Activated CD4-positive, alpha-beta T cell treated with anti-CD3 and anti-CD28 coated beads, Interleukin-2, amount 10 ng/mL, durations not matched to agents 24 days and 14 days (primary cell): ENCODE measurements around the gene PRR7. TPM values are rescaled to one million over a fixed set of nuclear protein-coding genes. Genes with fewer than 3 reads are reported as not detected.
A peak's percentile ranks its signal among the peaks of the same experiment; 100 is the strongest.

Experiments used
- DNase-seq: peaks from one replicate; pipeline ENCODE4 v3.0.0; 2022
- H3K27ac Mint-ChIP-seq: one replicate; pipeline ENCODE4 v1.8.0; 2022; ENCODE audit warnings: mild to moderate bottlenecking, mixed read lengths
- H3K27me3 Mint-ChIP-seq: one replicate; pipeline ENCODE4 v1.8.0; 2022; ENCODE audit warnings: mixed read lengths
- H3K36me3 Mint-ChIP-seq: one replicate; pipeline ENCODE4 v1.8.0; 2022; ENCODE audit warnings: low read depth, mild to moderate bottlenecking, mixed read lengths
- H3K4me1 Mint-ChIP-seq: one replicate; pipeline ENCODE4 v1.8.0; 2021; ENCODE audit warnings: mixed read lengths
- H3K4me3 Mint-ChIP-seq: one replicate; pipeline ENCODE4 v1.8.0; 2022; ENCODE audit warnings: mild to moderate bottlenecking, moderate library complexity, mixed read lengths
- H3K9me3 Mint-ChIP-seq: one replicate; pipeline ENCODE4 v1.8.0; 2021; ENCODE audit warnings: mixed read lengths
- intact Hi-C: fragments of 100-400 bp; cut with micrococcal nuclease; formaldehyde crosslinking; loops from one replicate; pipeline ENCODE4 v1.15.1; 2023
- total RNA-seq: library from RNA; stranded (reverse); gene quantifications from 2 replicates; pipeline ENCODE4 v1.2.3, GENCODE V29; 2022

The PRR7 gene
- total RNA-seq, 1 donor from 2014 or later = 13.6 TPM

- Mint-ChIP-seq H3K36me3 (peaks cover 41% of the 10 kb centered on the region), H3K27me3 (no peaks in the 10 kb centered on the region), H3K4me3 (peak overlapping the region; percentile 96), H3K4me1 (peaks cover 66% of the 10 kb centered on the region), H3K27ac (peak overlapping the region; percentile 94), H3K9me3 (no peaks in the 10 kb centered on the region)
- intact Hi-C loops = loop anchor here (2.0 to 5.0 kb wide), 2 partner anchors 63 to 421 kb away; partner anchors contain the start of gene UIMC1
- peak; percentile 77 for DNase-seq
Measured at GRCh38 chr5:177427919-177428573, 18.6 kb upstream of the PRR7 start.

DNA sequence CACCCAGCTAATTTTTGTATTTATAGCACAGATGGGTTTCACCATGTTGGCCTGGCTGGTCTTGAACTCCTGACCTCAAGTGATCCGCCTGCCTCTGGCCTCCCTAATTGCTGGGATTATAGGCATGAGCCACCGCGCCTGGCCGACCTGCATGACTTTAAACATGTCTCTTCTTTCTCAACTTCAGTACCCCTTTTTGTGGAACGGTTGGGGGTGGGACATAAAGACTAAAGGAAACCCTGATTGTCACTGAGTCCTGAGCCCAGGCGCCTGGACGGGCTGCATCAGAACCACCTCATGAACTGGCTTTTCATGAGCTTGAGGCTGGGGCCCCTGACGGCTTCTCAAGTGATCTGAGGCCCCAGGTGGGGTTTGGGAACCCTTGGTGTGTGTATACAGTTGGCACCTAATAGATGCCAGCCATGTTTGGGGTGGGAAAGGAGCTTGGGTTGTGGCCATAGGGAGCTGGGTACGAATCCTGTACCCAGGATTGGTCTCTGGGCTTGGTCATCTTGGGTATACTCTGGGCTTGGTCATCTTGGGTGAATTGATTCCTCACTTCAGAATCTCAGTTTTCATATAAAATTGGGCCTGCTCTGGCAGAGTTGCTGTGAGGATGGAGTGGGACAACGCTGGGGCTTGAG lies 17.9 kb upstream of the PRR7 start:
- Mint-ChIP-seq H3K9me3 (no peaks in the 10 kb centered on the region), H3K4me3 (peak overlapping the region; percentile 96), H3K27me3 (no peaks in the 10 kb centered on the region), H3K4me1 (peaks cover 68% of the 10 kb centered on the region), H3K27ac (peak overlapping the region; percentile 94), H3K36me3 (peaks cover 45% of the 10 kb centered on the region)
- intact Hi-C loops = loop anchor here (1.0 to 5.0 kb wide), 4 partner anchors 18 to 421 kb away; partner anchors contain the start of genes PRR7 and UIMC1
- peak; percentile 69 for DNase-seq

- peak overlapping the region; percentile 94 for H3K27ac Mint-ChIP-seq
- intact Hi-C loops = loop anchor here (1.0 to 5.0 kb wide), 4 partner anchors 17 to 422 kb away; partner anchors contain the start of genes PRR7 and UIMC1
Measured at GRCh38 chr5:177429248-177430040, 17.2 kb upstream of the PRR7 start.

DNA sequence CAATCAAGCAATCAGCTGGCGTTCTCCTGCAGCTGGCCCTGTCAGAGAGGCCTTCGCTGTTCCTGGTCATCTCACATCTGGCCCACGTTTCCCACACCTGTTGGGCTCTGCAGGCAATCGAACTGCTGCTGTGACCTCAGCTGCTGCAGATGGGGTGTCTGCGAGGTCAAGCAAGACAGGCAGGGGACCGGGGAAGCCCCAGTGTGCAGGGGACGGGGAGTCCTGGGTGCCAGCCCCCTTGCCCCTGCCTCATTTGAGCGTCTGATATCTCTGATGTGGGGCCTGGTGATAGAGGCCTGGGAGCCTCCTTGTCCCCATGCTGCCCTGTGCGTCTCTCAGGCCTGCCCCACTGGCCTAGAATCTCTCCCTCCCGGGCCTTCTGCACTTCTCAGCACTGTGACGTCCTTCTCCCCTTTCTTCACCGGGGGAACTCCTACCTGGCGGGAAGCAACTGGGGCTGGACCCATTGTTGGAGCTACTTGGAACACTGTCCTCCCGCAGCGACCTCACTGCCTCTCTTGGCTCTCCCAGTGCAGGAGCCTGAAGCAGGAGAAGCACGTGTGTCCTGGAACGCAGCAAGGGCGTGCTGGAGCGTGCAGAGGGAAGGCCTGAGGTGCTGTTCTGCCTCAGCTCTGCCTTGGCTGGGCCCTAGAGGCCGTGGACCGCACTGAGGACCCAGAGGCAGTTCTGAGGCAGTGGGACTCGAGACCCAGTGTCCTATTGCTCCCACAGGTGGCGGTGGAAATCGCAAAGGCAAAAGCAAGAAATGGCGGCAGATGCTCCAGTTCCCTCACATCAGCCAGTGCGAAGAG lies 16.3 kb upstream of the PRR7 start:
- H3K4me1 Mint-ChIP-seq = peaks cover 65% of the 10 kb centered on the region
- intact Hi-C loops = no loop called here
- H3K27me3 Mint-ChIP-seq = no peaks in the 10 kb centered on the region
- H3K27ac Mint-ChIP-seq = peak overlapping the region; percentile 94
- peaks cover 57% of the 10 kb centered on the region for H3K36me3 Mint-ChIP-seq
- peak overlapping the region; percentile 96 for H3K4me3 Mint-ChIP-seq
- no peaks in the 10 kb centered on the region for H3K9me3 Mint-ChIP-seq
- DNase-seq = no peak

More at GRCh38 chr5:177429248-177430040, 17.2 kb upstream of the PRR7 start:
- peaks cover 51% of the 10 kb centered on the region for H3K36me3 Mint-ChIP-seq
- peak; percentile 94 for DNase-seq
- no peaks in the 10 kb centered on the region for H3K27me3 Mint-ChIP-seq
- peaks cover 72% of the 10 kb centered on the region for H3K4me1 Mint-ChIP-seq
- peak overlapping the region; percentile 96 for H3K4me3 Mint-ChIP-seq
- no peaks in the 10 kb centered on the region for H3K9me3 Mint-ChIP-seq

GRCh38 chr5:177430972-177431316 lies 15.7 kb upstream of the PRR7 start:
- H3K9me3 Mint-ChIP-seq = no peaks in the 10 kb centered on the region
- H3K4me3 Mint-ChIP-seq = peak overlapping the region; percentile 96
- peaks cover 62% of the 10 kb centered on the region for H3K36me3 Mint-ChIP-seq
- DNase-seq = no peak
- H3K27me3 Mint-ChIP-seq = no peaks in the 10 kb centered on the region
- H3K4me1 Mint-ChIP-seq = peaks cover 61% of the 10 kb centered on the region
- intact Hi-C loops = no loop called here
- peak overlapping the region; percentile 94 for H3K27ac Mint-ChIP-seq

DNA sequence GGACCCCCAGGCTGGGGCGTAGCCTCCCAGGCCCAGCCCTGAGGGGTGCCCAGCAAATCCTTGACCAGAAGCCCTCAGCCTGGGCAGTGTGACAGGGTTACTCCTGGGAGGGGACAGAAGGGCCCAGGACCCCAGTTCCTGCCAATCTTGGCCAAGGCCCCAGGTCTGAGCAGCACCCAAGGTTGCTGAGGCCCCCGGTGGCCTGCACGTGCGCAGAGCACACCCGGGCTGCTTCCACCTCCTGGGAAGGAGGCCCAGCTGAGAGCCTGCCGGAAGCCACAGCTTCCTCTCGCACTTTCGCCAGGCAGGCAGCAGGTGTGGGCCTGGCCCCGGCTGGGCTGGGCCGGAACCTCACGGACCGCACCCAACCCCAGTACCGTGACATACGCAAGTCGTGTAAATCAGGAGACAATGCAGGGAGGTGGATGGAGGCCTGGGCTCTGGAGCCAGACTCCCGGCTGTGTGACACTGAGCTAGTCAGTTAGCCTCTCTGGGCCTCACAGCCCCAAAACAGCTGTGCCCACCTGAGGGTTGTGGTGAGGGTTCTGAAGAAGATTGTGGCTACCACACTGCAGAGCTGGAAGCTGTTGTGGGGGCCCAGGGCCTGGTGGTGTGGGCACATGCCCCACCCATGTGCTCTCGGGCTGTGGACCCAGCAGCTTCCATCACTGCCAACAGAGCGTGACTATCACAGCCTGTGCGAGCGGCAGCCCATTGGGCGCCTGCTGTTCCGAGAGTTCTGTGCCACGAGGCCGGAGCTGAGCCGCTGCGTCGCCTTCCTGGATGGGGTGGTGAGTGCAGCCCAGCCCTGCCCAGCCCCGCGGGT lies 15.1 kb upstream of the PRR7 start:
- peak overlapping the region; percentile 94 for H3K27ac Mint-ChIP-seq
- H3K36me3 Mint-ChIP-seq = peaks cover 64% of the 10 kb centered on the region
- H3K4me3 Mint-ChIP-seq = peak overlapping the region; percentile 96
- no peaks in the 10 kb centered on the region for H3K27me3 Mint-ChIP-seq
- intact Hi-C loops = no loop called here
- no peaks in the 10 kb centered on the region for H3K9me3 Mint-ChIP-seq
- DNase-seq = peak; percentile 92
- H3K4me1 Mint-ChIP-seq = peaks cover 57% of the 10 kb centered on the region

DNA sequence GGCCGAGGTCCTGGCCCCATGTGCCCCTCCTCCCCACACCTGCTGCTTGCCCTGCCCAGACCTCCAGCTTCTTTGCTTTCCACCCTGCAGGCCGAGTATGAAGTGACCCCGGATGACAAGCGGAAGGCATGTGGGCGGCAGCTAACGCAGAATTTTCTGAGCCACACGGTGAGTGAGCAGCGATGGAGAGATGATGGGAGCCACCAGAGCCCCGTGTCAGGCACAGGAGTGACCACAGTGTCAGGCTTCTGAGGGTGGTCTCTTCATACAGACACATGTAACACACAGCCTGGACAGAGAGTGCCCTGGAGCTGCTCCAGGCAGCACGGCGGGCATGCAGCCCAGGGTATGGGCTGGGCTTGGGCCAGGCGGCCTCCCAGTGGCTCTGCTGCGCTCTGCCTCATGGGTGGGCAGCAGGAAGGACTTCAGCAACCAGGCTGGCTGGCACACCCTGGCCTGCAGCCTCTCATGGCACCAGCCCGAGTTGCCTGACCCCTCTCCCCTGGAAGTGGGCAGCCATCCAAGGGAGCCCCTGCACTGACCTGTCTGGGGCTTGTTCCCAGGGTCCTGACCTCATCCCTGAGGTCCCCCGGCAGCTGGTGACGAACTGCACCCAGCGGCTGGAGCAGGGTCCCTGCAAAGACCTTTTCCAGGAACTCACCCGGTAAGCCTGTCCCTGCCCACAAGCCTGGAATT lies 14.3 kb upstream of the PRR7 start:
- peaks cover 69% of the 10 kb centered on the region for H3K36me3 Mint-ChIP-seq
- peaks cover 60% of the 10 kb centered on the region for H3K4me1 Mint-ChIP-seq
- peak overlapping the region; percentile 96 for H3K4me3 Mint-ChIP-seq
- intact Hi-C loops = no loop called here
- no peaks in the 10 kb centered on the region for H3K27me3 Mint-ChIP-seq
- H3K9me3 Mint-ChIP-seq = no peaks in the 10 kb centered on the region
- DNase-seq = no peak
- peak overlapping the region; percentile 94 for H3K27ac Mint-ChIP-seq

DNA sequence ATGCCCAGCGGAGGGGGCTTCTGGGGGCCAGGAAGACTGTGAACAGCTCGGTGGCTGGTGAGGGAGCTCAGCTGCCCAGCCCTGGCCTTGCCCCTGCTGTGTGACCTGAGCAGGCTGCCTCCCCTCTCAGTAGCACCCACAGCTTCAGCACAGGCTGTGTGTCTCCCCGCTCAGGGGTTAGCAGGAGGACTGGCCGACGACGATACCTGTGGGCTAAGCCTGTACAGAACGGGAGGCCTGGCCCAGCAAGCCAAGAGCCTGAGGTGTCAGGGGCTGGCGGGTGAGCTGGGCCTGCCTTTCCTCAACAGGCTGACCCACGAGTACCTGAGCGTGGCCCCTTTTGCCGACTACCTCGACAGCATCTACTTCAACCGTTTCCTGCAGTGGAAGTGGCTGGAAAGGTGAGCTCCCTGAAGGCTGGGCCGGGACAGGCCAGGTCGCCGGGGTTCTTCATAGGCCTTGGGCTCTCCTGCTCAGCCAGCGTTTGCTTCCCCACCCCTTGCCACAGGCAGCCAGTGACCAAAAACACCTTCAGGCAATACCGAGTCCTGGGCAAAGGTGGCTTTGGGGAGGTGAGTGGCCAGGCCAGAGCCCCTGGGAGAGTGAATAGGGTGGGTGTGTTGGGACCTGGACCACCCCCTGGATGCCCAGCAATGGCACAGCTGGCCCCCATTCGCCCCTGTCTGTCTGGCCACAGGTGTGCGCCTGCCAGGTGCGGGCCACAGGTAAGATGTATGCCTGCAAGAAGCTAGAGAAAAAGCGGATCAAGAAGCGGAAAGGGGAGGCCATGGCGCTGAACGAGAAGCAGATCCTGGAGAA lies 13.6 kb upstream of the PRR7 start:
- Mint-ChIP-seq H3K9me3 (no peaks in the 10 kb centered on the region), H3K27ac (peak overlapping the region; percentile 80), H3K36me3 (peaks cover 71% of the 10 kb centered on the region), H3K4me3 (peak overlapping the region; percentile 52), H3K4me1 (peaks cover 56% of the 10 kb centered on the region), H3K27me3 (no peaks in the 10 kb centered on the region)
- intact Hi-C loops = no loop called here
- no peak for DNase-seq

DNA sequence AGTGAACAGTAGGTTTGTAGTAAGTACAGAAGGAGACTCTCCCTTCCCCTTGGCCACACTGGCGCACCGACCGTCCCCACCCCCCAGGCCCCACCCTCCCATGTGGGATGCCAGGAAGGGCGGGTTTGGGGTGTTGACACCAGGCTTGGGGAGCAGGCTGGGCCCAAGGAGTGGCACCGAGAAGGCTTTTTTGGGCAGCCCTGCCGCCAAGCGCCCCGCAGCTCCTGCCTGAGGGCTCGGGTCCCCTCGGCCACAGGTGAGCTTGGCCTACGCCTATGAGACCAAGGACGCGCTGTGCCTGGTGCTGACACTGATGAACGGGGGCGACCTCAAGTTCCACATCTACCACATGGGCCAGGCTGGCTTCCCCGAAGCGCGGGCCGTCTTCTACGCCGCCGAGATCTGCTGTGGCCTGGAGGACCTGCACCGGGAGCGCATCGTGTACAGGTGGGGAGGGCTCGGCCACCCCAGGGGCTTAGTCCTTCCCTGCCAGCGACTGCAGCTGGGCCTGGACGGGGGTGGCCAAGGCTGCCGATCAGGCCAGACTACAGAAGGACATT lies 12.9 kb upstream of the PRR7 start:
- H3K4me3 Mint-ChIP-seq = no peak overlapping the region
- intact Hi-C loops = no loop called here
- no peaks in the 10 kb centered on the region for H3K27me3 Mint-ChIP-seq
- DNase-seq = no peak
- H3K27ac Mint-ChIP-seq = peak overlapping the region; percentile 81
- H3K9me3 Mint-ChIP-seq = no peaks in the 10 kb centered on the region
- H3K4me1 Mint-ChIP-seq = peaks cover 55% of the 10 kb centered on the region
- peaks cover 77% of the 10 kb centered on the region for H3K36me3 Mint-ChIP-seq

GRCh38 chr5:177434437-177434836 lies 12.2 kb upstream of the PRR7 start:
- Mint-ChIP-seq H3K27me3 (no peaks in the 10 kb centered on the region), H3K27ac (peak overlapping the region; percentile 81), H3K4me3 (peak overlapping the region; percentile 59), H3K36me3 (peaks cover 75% of the 10 kb centered on the region), H3K4me1 (peaks cover 50% of the 10 kb centered on the region), H3K9me3 (no peaks in the 10 kb centered on the region)
- intact Hi-C loops = no loop called here
- peak; percentile 77 for DNase-seq

- no peak for DNase-seq
- Mint-ChIP-seq H3K36me3 (peaks cover 75% of the 10 kb centered on the region), H3K9me3 (no peaks in the 10 kb centered on the region), H3K27ac (peak overlapping the region; percentile 36), H3K4me3 (no peak overlapping the region), H3K4me1 (peaks cover 50% of the 10 kb centered on the region), H3K27me3 (no peaks in the 10 kb centered on the region)
- intact Hi-C loops = no loop called here
Measured at GRCh38 chr5:177434942-177435738, 11.5 kb upstream of the PRR7 start.
